NCI-H82 treated with DMSO at 0.1 percent for 48 hours (cell line): Measurements from ENCODE around the gene ZSCAN2.
"Not testable (repeated sequence)": the region's sequence is repeated elsewhere in the genome, so short reads cannot be mapped to it uniquely, and the experiment has no call there.

Experiments used
- DNase-seq: peaks from one replicate; lab custom pipeline; 2025; ENCODE audit not compliant: unreplicated experiment; lab: John Stamatoyannopoulos, UW

The ZSCAN2 gene

DNA sequence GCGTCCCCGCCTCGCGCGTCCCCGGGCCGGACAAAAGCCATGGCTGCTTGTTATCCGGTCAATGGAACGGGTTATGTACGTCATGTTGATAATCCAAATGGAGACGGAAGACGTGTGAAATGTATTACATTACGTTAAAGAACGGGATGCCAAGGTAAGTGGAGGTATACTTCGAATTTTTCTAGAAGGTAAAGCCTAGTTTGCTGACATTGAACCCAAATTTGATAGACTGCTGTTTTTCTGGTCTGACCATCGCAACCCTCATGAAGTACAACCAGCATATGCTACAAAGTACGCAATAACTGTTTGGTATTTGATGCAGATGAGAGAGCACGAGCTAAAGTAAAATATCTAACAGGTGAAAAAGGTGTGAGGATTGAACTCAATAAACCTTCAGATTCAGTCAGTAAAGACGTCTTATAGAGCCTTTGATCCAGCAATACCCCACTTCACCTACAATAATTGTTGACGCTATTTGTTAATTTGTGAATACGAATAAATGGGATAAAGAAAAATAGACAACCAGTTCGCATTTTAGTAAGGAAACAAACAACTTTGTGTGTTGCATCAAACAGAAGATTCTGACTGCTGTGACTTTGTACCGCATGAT lies 33.5 kb downstream of the ZSCAN2 start:
- DNase-seq = no peak

DNA sequence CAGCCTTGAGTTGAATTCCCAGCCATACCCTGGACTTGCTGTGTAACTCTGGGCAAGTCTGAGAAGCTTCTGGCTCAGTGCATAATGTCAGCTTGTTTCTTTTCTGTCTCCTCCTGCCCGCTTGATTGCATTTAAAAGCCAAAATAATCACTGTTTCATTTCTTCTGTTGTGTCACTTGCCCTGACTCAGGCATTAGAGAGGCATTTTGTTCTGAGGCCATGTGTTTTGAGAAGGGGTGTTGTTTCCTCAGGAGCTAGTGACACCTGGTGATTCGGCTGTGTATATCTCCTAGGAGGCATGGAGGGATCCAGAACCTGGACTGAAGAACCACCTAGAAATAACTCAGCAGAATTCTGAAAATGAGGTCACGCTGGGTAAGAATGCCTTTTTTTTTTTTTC lies 37.3 kb downstream of the ZSCAN2 start:
- DNase-seq = no peak

DNA sequence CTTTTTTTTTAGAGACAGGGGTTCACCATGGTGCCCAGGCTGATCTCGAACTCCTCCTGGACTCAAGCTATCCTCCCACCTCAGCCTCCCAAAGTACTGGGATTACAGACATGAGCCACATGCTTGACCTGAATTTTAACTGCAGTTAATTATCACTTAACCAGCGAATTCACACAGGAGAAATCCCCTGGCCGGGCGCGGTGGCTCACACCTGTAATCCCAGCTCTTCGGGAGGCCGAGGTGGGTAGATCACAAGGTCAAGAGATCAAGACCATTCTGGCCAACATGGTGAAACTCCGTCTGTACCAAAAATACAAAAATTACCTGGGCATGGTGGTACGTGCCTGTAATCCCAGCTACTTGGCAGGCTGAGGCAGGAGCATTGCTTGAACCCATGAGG lies 41.1 kb downstream of the ZSCAN2 start:
- DNase-seq = not testable (repeated sequence)

DNA sequence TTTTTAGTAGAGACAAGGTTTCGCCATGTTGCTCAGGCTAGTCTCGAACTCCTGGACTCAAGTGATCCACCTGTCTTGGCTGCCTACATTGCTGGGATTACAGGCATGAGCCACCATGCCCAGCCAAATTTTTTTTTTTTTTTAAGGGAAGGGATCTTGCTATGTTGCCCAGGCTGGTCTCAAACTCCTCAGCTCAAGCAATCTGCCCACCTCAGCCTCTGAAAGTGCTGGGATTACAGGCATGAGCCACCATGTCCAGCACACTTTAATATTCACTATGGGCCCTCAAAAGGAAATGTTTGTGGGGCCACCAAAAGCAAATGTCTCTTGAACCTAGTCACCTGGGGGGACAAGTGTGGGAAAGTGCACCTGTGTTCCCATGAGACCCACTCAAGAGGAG lies 41.8 kb downstream of the ZSCAN2 start:
- DNase-seq = not testable (repeated sequence)

DNA sequence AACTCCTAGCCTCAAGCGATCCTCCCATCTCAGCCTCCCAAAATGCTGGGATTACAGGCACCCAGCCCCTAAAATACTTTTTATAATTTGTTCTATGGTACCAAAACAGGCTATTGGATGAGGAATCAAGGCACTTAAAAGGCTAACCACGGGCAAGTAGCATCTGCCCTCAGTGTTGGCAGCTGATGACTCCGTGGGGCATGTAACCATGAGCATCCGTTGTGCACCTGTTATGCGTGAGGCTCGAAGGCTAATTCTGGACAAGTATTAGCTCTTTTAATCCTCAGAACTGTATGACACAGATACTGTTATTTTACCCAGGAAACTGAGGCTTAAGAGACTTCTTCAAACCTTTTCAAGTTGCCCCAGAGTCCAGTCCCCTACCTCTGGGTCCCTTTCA lies 43.0 kb downstream of the ZSCAN2 start:
- no peak for DNase-seq

DNA sequence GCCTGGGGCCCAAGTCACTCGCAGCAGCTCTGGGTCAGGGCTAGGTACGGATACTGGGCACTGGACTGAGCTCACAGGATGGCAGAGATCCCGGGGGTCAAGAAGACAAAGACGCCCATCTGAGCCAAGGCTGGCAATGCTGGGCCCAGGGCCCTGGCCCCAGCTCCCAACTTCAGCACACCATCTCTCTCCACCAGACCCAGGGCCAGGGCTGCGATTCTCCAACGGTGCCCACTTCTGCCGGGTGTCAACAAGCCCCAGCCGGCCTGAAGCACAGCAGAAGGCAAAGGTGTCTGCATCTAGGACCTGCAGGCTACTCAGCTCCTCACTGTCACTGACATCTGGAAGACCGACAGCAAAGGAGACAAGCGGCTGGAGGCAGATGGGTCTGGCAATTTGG lies 44.7 kb downstream of the ZSCAN2 start:
- DNase-seq = no peak

DNA sequence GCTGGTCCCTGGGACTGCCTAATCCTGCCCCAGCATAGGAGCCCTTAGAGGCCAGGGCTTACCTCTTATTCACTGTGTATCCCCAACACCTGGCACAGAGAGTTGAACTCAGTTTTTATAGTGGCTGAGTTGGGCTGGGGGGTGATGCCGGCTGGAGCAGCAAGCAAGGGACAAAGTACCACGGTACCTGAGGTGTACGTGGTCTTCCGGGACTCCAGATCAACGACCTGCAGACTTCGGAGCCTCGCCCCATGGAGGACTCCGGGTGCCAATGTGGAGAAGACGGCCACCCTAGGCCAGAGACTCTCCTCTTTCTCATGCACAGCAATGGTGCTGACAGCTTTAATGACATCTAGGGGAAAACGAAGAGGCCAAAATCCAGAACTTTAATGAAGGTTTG lies 45.2 kb downstream of the ZSCAN2 start:
- DNase-seq = no peak

DNA sequence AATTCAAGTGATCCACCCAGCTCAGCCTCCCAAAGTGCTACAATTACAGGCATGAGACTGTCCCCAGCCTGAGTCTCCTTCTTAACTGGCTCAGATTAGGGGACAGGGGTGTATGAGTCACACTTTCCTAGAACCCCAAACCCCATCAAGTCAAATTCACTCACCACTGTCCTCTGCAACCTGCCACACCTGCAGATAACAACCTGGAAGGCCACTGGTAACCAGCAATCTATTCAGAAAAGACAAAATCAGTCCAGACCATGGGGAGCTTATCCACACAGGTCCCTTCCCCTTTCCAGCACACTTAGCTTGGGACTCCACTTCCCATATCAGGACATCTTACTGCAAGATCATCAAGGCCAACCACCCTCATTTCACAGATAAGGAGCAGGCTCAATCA lies 46.9 kb downstream of the ZSCAN2 start:
- no peak for DNase-seq

DNA sequence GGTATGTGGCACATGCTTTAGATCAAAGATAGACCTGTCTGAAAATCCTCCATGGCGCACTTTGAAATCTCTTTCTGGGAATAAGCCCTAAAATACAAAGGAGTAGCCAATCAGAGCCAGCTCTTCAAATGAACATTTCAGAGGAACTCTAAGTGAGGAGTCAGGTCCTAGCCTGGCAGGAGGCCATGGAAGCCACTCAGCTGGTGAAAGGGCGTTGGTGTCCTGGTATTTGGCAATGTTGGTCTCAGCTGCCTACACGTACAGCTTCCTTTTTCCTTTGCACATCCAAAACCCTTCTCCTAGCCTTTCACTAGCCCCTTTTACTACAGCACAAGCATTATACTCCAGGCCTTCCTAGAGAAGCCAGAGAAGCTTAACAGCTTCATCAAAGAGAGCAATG lies 47.7 kb downstream of the ZSCAN2 start:
- DNase-seq = no peak

DNA sequence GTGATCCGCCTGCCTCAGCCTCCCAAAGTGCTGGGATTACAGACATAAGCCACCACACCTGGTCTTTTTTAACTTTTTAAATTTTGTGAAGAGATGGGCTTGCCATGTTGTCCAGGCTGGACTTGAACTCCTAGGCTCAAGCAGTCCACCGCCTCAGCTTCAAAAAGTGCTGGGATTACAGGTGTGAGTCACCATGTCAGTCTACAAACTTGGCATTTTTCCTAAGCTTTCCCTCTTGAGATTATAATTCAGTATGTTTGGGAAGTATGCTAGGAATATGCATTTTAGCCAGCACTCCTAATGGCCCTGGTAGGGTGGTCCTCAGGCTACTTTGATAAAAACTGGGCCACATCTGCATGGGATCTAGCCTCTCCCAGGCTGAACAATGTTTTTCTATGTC lies 48.9 kb downstream of the ZSCAN2 start:
- no peak for DNase-seq

DNA sequence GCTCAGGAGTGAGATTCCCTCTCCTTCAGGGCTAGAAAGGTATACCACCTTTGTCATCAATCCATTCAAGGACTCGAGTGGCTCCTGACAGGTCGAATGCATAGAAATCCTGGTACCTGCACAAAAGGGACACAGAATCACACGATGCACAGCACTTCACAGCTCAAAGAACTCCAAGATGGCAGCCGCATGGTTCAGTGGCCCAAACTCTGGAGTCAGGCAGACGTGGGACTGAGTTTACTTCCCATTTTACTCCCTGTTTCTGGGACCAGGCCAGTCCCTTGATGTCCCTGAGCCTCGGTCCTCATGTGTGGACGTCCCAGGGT lies 52.7 kb downstream of the ZSCAN2 start:
- DNase-seq = no peak

DNA sequence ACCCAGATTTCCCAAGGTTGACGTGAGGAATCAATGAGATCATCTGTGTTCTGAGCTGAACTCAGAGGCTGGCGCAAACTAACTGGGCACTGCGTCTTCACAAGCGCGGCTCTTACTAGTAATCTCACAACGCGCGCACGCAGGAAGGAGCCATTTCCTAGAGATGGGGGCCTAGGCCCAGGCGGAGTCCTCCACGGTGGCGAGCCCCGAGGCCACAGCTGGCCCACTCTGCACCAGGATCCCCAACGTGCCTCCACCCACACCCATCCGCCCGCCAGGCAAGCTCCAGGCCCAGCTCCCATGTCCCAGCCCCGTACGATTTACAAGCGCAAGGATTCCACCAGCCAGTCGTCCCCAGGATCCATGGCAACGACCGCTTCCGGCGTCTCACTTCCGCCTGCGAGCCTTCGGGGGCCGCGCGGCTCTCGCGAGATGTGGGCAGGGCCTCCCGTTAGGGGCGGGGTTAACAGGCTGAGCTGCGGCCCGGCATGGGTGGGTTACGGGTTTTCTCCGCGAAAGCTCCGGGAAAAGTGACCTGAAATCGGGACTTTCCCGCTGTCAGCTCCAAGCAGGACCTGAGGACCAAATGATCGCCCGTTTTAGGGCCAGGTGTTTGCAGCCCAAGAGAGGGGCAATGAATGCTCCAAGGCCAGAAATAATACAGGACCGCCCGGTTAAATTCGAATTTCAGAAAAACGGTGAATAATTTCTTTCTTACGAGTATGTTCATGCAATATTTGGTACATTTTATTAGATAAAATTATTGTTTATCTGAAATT lies 53.3 kb downstream of the ZSCAN2 start, which contains the start of gene WDR73:
TSS of gene WDR73 (minus strand) at position 374 of the 779 bp plus-strand sequence. CDS start at position 365, 9 bp downstream.
- peak; percentile 66 for DNase-seq

DNA sequence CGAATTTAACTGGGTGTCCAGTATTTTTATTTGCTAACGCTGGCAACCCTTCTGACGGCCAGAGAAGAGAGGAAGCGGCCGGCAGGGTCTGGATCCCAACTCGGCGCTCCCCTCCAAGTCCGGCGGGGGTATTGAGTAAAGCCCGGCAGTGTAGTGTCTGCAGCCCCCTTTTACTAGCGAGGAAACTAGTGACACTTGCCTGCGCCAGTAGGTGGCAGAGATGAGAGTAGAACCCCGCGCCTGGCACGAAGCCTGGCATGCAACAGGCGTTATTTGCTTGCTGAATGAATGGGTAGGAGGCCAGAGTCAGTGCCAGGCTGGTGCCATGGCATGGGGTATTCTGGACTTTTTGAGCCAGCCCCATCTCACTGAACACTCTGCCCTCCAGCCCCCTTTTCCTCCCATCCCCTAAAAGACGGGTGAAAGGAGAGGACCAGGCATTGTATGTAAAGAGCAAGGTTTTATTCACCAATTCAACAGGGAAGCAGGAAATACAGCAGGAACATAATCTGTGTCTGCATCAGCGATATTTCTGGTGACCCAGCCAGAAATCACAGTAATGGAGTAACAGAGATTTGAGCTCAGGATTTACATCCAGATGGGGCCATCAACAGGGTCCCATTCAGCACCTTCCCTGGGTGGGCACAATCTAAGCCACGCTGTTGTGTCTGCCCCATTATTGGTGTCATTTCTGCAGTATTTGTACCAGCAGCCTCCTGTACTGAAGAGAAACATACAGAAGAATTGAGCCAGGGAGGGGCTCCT lies 54.1 kb downstream of the ZSCAN2 start:
- peak; percentile 44 for DNase-seq

DNA sequence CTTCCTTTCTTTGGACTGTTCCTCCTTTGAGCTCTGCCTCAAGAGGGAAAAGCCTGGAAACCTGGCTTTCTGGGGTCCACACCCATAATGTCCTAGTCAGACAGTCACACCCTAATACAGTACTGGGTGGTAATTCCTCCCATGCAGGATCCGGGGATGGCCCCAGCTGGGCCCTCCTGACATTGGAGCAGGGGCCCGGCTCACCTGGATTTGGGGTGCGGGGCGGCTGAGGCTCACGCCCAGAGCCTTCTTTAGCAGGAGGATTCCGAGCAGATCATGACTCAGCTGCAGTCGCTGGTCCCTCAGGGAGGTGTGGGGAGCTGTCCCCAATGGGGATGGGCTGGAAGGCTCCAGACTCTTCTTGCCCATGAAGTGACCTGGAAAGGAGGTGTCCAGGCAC lies 56.2 kb downstream of the ZSCAN2 start:
- no peak for DNase-seq

DNA sequence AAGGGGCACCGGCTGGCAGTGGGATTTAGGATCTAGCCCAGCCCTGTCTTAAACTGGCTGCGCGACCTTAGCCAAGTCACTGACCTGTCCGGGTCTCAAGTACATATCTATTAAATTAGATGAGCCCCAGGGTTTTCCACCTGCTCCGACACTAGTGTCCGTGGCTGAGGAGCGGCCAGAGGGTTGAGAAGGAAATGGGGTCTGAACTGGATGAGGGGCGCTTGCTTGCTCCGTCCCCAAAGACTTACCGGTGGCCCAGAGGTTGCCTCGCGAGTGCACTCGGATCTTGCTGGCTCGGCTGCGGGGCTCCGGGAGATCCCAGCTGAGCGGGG lies 56.9 kb downstream of the ZSCAN2 start:
- DNase-seq = no peak

DNA sequence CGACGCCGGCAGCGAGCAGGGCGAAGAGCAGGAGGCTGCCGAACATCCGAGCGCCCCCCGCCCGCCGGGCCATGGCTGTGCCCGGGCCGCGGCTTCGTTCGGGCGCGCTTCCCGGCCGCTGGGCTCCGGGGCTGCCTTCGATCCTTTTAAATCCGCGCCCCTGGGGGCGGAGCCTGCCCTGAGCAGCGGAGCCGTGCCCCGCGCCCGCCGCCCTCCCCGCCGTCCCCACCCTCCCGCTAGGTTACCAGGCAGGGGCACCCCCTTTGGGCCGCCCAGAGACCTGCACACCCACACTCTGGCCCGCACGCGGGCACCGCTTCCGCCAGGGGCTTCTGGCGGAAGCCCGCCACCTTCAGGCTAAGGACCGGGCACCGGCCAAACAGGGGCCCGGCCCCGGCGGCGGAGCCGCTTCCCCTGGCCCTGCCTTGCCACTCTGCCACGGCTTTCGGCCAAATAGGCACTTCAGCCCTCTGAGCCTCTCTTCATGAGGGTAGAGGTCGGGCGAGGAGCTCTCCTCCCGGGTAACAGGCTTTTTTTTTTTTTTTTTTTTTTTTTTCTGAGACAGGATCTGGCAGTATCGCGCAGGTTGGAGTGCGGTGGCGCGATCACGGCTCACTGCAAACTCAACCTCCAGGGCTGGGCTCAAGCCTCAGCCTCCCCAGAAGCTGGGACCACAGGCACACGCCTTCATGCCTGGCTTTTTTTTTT lies 57.4 kb downstream of the ZSCAN2 start, which contains the start of gene NMB:
TSS of gene NMB (minus strand) at position 120 of the 708 bp plus-strand sequence. CDS start at position 73, 47 bp downstream.
- peak; percentile 57 for DNase-seq

DNA sequence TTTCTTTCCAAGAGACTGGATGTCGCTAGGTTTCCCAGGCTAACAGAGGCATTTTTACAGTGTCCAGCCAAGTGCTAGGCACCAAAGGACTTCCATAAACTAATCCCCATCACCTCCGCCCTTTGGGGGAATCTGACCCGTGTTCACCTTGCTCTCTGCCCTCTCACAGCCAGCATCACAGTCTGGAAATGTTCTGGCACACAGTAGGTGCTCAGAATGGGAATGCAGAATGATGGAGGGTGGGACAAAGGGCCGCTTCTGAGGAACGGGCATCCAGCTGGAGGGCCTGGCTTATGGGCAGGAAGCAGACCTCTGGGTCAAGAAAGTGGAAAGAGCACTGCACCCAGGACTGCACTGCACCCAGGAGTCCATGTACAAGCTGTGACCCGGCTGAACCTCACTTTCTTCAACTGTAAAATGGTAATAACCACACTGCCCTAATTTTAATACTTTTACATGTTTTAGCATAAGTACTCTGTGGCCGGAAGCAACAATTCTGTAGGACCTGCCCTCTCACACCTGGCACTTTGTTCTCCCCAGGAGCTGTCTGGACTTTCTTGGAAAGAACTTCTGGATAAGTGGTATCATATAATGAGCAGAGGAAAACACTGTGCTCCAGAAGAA lies 58.1 kb downstream of the ZSCAN2 start:
- no peak for DNase-seq

DNA sequence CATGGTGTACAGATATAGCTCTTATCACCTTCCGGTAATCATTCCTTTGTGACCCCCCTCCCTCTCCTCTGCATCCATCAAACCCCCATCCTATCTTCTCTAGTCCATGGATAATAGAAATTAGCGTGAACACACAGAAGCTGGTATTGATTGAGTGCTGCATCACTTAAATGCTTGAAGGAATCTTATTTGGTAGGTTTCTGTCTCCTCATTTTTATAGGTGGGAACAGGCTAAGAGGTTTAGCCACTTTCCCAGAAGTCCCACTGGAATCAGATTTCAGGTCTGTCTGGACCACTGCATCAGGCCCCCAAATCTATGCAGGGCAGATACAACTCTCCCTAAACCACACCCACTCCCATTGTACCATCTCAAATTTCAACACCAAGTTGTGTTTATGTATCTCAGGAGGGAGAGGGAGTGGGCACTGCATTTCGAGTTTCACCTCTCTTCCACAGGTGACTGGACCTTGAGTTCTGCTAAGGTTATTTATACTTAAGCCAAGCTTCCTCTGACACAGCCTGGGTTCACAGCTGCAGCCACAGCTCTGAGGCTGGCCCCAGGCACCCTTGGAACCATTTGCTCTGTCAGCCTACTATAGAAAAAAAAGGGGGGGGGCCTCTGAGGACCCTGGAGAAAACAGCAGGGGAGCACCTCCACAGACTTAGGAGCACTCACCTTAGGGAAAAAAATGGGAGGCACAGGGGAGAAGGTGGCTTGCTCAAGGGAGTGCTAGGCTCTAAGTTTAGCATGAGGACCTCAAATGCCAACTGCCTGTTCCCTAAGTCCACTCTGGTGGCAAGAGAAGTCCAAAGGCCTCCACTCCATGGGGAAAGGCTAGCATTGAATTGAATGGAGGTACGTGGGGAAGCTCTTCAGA lies 59.3 kb downstream of the ZSCAN2 start:
- DNase-seq = no peak

DNA sequence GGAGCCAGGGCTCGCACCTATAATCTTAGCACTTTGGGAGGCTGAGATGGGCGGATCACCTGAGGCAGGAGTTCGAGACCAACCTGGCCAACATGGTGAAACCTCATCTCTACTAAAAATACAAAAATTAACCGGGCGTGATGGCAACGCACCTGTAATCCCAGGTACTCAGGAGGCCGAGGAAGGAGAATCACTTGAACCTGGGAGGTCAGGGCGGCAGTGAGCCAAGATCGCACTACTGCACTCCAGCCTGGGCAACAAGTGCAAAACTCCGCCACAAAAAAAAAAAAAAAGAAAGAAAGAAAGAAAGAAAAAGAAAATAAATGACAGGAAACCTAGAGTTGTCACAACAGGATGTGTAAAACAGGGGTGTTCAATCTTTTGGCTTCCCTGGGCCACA lies 60.2 kb downstream of the ZSCAN2 start:
- DNase-seq = no peak

DNA sequence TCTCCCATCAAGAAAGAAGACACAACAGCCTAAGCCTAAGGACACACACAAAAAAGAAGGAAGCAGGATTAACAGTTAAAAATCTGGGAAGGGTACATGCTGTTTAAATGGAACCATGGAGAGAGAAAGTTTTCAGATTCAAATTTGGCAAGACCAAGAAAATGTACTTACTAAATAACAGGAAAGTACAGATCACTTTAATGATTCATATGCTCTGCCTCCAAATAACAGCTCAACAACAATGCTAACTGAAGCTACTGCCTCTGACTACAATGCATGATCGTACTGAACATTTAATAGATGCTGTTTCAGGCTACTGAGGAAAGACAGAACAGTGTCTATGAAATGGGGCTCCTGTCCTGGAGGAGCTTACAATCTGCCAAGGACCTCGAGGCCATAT lies 65.6 kb downstream of the ZSCAN2 start:
- DNase-seq = no peak
